ENCODE data around the gene REELD1. TPM values are rescaled to one million over a fixed set of nuclear protein-coding genes. Genes with fewer than 3 reads are reported as not detected.

The REELD1 gene
- total and polyA plus RNA-seq, 2 experiments from 2014 or later: not detected

DNA sequence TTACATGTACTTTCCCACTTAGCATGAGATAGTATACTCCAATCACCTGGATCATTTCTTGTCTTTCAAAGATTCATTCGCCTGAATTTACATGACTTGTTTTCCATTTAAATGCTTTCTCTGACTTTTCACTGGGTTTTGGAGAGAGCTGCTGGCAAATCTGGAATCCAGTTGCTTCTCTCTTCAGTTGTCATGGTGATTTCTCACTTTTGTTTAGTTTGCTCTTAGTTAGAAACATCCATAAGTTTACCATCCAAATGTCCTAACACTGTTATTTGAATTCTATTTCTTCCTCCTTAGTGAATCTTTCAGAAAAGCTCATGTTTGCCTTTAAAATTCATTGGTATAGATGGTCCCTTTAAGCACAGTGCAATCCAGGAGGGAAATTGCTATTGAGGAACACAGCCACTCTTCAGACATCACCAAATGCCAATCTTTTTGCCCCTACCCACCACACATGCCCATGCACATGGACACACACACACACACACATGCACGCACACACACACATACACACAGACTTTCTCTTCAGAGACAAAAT, 51.7 kb downstream of the REELD1 start:
- Histone ChIP-seq H3F3A (ENCODE audit: insufficient read depth) (no peaks in the 10 kb centered on the region), H3K79me2 (ENCODE audit: insufficient read depth) (no peaks in the 10 kb centered on the region), H3K9ac (no peak overlapping the region), H4K20me1 (ENCODE audit: insufficient read depth) (no peaks in the 10 kb centered on the region), H3K9me2 (ENCODE audit: insufficient read depth) (no peaks in the 10 kb centered on the region), H3K4me1 (ENCODE audit: insufficient read depth) (no peaks in the 10 kb centered on the region), H3K4me2 (ENCODE audit: unreplicated experiment) (no peak overlapping the region), H3K27ac (no peak overlapping the region), H3K27me3 (replicated peaks; ENCODE audit: insufficient read depth) (no peaks in the 10 kb centered on the region), H3K4me3 (no peak overlapping the region), H2AFZ (no peak overlapping the region), H3K9me3 (ENCODE audit: low read depth) (no peaks in the 10 kb centered on the region), H3K36me3 (ENCODE audit: low read depth) (no peaks in the 10 kb centered on the region)
- TF ChIP-seq EZH2 (IDR thresholded peaks at IDR 0.05; ENCODE audit: insufficient read depth, poor library complexity, severe bottlenecking) (no peak), EZH2phosphoT487 (IDR thresholded peaks at IDR 0.05; ENCODE audit: insufficient read depth, low read depth) (no peak)
- in situ Hi-C loops (cut with MboI): no loop called here
- no peak for DNase-seq
- 77 to 86% methylated on average over 2 of the region's 2 CpGs for WGBS, 2 experiments (ENCODE audit: low coverage in 1 of 2, low lambda C conversion rate in 2 of 2, missing lambda C conversion rate in 2 of 2)

DNA sequence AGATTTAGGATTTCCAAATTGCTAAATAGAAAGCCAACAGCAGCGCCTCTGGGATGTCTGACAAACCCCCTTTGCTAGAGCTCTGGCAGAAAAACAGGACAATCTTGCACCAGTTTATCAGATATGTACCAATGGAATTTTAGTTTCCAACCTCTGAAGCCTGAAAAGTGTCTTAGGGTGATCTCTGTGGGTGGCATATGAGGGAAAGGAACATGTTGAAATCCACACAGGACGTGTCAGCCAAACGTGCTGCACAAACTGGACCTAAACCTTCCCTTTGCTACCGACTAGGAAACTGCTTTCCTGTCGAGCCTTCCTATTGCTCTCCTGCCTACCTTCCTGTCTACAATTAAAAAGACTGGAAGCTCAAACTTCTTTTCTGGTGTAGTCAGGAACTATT, 53.5 kb downstream of the REELD1 start:
- H4K20me1 ChIP-seq (ENCODE audit: insufficient read depth): no peaks in the 10 kb centered on the region
- H3K4me1 ChIP-seq (ENCODE audit: insufficient read depth): no peaks in the 10 kb centered on the region
- WGBS, 2 experiments (ENCODE audit: low coverage in 1 of 2, low lambda C conversion rate in 2 of 2, missing lambda C conversion rate in 2 of 2): 27 to 32% methylated on average over 5 of the region's 5 CpGs
- no peak for DNase-seq
- H3F3A ChIP-seq (ENCODE audit: insufficient read depth): no peaks in the 10 kb centered on the region
- no peak overlapping the region for H3K27ac ChIP-seq
- no peaks in the 10 kb centered on the region for H3K9me2 ChIP-seq (ENCODE audit: insufficient read depth)
- no peaks in the 10 kb centered on the region for H3K36me3 ChIP-seq (ENCODE audit: low read depth)
- H3K79me2 ChIP-seq (ENCODE audit: insufficient read depth): no peaks in the 10 kb centered on the region
- H3K4me3 ChIP-seq: no peak overlapping the region
- TF ChIP-seq EZH2 (IDR thresholded peaks at IDR 0.05; ENCODE audit: insufficient read depth, poor library complexity, severe bottlenecking): no peak
- no peak for TF ChIP-seq EZH2phosphoT487 (IDR thresholded peaks at IDR 0.05; ENCODE audit: insufficient read depth, low read depth)
- H2AFZ ChIP-seq: 0 out of 2 replicates have a peak overlapping the region, but pooled peaks have one; percentile 4
- in situ Hi-C loops (cut with MboI): no loop called here
- H3K4me2 ChIP-seq (ENCODE audit: unreplicated experiment): no peak overlapping the region
- no peak overlapping the region for H3K9ac ChIP-seq
- no peaks in the 10 kb centered on the region for H3K9me3 ChIP-seq (ENCODE audit: low read depth)
- H3K27me3 ChIP-seq (replicated peaks; ENCODE audit: insufficient read depth): no peaks in the 10 kb centered on the region

DNA sequence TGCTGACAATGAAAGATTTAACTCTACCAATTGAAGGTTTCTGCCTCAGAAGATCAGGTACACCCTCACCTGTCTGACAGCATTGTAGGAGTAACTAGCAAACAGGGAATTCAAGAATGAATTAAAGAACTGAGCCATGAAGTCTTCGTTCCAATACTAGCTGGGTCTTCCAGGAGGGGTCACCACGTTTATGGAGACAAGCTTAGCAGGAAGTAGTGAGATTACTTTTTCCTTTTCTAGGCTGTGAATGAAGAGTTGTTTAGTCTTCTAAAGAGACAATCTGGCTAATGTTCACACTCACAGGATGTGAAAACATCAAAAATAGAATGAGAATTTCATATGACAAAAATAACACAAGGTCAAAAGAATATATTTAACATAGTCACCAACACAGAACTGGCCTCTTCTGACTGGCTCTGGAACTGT, 54.9 kb downstream of the REELD1 start:
- Histone ChIP-seq H3K4me2 (ENCODE audit: unreplicated experiment) (no peak overlapping the region), H3K9me2 (ENCODE audit: insufficient read depth) (no peaks in the 10 kb centered on the region), H3K27ac (no peak overlapping the region), H3K9me3 (ENCODE audit: low read depth) (no peaks in the 10 kb centered on the region), H3K9ac (no peak overlapping the region), H4K20me1 (ENCODE audit: insufficient read depth) (no peaks in the 10 kb centered on the region), H3K4me3 (no peak overlapping the region), H3K27me3 (replicated peaks; ENCODE audit: insufficient read depth) (no peaks in the 10 kb centered on the region), H3K4me1 (ENCODE audit: insufficient read depth) (no peaks in the 10 kb centered on the region), H3F3A (ENCODE audit: insufficient read depth) (no peaks in the 10 kb centered on the region), H2AFZ (no peak overlapping the region), H3K36me3 (ENCODE audit: low read depth) (no peaks in the 10 kb centered on the region), H3K79me2 (ENCODE audit: insufficient read depth) (no peaks in the 10 kb centered on the region)
- no peak for TF ChIP-seq EZH2 (IDR thresholded peaks at IDR 0.05; ENCODE audit: insufficient read depth, poor library complexity, severe bottlenecking)
- TF ChIP-seq EZH2phosphoT487 (IDR thresholded peaks at IDR 0.05; ENCODE audit: insufficient read depth, low read depth): no peak
- WGBS, 2 experiments (ENCODE audit: low coverage in 1 of 2, low lambda C conversion rate in 2 of 2, missing lambda C conversion rate in 2 of 2): 72 to 73% methylated on average over 2 of the region's 2 CpGs
- in situ Hi-C loops (cut with MboI): no loop called here
- DNase-seq: no peak

DNA sequence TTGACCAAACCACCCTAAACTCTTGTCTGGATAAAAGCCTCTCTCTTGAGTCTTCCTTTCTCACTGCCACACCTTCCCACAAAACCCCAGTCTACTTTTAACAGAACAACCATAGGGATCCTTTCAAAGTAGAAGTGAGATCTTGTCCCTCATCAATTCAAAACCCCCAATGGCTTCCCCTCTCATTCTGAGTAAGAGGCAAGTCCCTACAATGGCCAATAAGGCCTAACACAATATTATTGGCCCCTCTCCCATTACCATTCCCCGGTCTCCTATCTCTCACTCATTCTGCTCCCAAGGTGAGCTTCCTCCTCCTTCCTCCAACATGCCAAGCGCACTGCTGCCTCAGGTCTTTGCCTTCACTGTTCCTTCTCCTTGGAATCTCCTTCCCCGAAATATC, 57.1 kb downstream of the REELD1 start:
- Histone ChIP-seq H3K4me2 (ENCODE audit: unreplicated experiment) (no peak overlapping the region), H3K27me3 (replicated peaks; ENCODE audit: insufficient read depth) (no peaks in the 10 kb centered on the region), H3K4me3 (no peak overlapping the region), H3K79me2 (ENCODE audit: insufficient read depth) (no peaks in the 10 kb centered on the region), H3K4me1 (ENCODE audit: insufficient read depth) (no peaks in the 10 kb centered on the region), H4K20me1 (ENCODE audit: insufficient read depth) (no peaks in the 10 kb centered on the region), H3K36me3 (ENCODE audit: low read depth) (no peaks in the 10 kb centered on the region), H3K9me3 (ENCODE audit: low read depth) (no peaks in the 10 kb centered on the region), H3K9me2 (ENCODE audit: insufficient read depth) (no peaks in the 10 kb centered on the region), H3F3A (ENCODE audit: insufficient read depth) (no peaks in the 10 kb centered on the region), H2AFZ (no peak overlapping the region), H3K9ac (no peak overlapping the region), H3K27ac (no peak overlapping the region)
- TF ChIP-seq EZH2 (IDR thresholded peaks at IDR 0.05; ENCODE audit: insufficient read depth, poor library complexity, severe bottlenecking): no peak
- no peak for TF ChIP-seq EZH2phosphoT487 (IDR thresholded peaks at IDR 0.05; ENCODE audit: insufficient read depth, low read depth)
- in situ Hi-C loops (cut with MboI): no loop called here
- WGBS, 2 experiments (ENCODE audit: low coverage in 1 of 2, low lambda C conversion rate in 2 of 2, missing lambda C conversion rate in 2 of 2): 81 to 90% methylated on average over 3 of the region's 3 CpGs
- DNase-seq: no peak

Measured in GM23248 (cell line).